GM21619 (cell line): ENCODE measurements around the gene ANAPC16.
A peak's percentile ranks its signal among the peaks of the same experiment; 100 is the strongest.
"Not testable (repeated sequence)": the region's sequence is repeated elsewhere in the genome, so short reads cannot be mapped to it uniquely, and the experiment has no call there.

ENCODE experiments used
- ATAC-seq: cut with Tn5 transposase; IDR thresholded peaks from one replicate; pipeline ENCODE4 v1.9.1; 2021; ENCODE audit not compliant: unreplicated experiment

ANAPC16 gene

GRCh38 chr10:72261784-72262404, 46.1 kb downstream of the ANAPC16 start:
- peak; percentile 2 for ATAC-seq

- no peak for ATAC-seq
Measured at GRCh38 chr10:72263613-72264241, 47.9 kb downstream of the ANAPC16 start.

GRCh38 chr10:72264536-72264935, 48.7 kb downstream of the ANAPC16 start:
- no peak for ATAC-seq

- no peak for ATAC-seq
Measured at GRCh38 chr10:72265508-72265907, 49.7 kb downstream of the ANAPC16 start.

DNA sequence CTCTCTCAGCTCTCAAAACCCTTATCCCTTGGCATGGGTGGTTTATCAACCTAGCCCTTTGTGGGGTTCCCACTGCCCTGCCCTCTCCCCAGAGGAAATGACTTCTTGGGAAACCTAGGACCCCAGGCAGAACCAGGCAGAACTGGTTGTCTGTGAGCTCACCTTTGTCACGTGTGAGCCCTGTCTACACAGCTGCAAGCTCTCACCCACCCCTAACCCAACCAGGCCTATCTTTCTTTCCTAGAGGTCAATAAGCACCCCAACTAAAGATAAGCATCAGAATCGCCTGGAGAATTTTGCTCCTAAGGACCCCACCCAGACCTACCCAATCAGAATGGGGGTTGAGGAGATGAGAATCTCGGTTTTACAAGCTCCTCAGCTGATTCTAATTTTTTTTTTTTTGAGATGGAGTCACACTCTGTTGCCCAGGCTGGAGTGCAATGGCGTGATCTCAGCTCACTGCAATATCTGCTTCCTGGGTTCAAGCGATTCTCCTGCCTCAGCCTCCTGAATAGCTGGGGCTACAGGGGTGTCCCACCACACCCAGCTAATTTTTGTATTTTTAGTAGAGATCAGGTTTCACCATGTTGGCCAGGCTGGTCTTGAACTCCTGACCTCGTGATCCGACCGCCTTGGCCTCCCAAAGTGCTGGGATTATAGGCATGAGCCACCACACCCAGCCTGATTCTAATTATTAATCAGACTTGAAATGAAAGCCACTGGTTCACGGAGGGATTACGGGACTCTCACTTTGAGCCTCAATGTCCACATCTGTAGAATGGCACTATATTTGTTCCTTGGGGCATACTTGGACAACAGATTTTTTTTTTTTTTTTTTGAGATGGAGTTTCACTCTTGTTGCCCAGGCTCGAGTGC, 50.4 kb downstream of the ANAPC16 start:
- no peak for ATAC-seq

DNA sequence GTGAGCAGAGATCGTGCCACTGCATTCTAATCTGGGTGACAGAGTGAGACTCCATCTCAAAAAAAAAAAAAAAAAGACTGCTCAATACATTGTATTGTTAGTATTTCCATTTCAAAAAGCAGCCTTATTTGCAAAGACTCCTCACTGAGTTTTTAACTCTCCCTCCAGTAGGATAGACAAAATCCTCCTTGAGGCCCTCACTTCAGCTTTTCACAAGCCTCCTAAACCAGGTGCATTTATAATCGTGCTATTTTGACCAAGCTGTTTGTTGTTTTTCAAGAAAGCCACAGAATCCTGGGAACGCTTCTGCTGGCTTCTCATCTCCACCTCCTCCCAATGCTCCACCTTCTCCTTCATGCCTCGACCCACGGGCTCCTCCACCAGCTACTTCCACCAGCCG, 51.6 kb downstream of the ANAPC16 start:
- ATAC-seq = no peak

GRCh38 chr10:72267819-72268399, 52.1 kb downstream of the ANAPC16 start:
- ATAC-seq = no peak

DNA sequence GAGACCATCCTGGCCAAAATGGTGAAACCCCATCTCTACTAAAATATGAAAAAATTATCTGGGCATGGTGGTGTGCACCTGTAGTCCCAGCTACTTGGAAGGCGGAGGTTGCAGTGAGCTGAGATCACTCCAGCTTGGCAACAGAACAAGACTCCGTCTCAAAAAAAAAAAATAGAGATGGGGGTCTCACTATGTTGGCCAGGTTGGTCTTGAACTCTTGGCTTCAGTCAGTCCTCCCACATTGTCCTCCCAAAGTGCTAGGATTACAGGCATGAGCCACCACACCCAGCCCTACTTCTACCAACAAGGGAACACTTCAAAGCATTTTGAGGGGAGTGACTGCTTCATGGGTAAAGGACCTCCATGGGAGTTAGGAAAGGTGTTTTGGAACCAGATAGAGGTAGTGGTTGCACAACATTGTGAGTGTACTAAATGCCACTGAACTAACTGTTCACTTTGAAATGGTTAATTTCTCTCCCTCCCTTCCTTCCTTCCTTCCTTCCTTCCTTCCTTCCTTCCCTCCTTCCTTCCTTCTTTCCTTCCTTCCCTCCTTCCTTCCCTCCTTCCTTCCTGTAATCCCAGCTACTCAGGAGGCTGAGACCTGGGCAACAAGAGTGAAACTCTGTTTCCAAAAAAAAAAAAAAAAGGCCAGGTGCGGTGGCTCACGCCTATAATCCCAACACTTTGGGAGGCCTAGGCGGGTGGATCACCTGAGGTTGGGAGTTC, 52.8 kb downstream of the ANAPC16 start:
- ATAC-seq = not testable (repeated sequence)

- no peak for ATAC-seq
Measured at GRCh38 chr10:72270607-72271281, 54.9 kb downstream of the ANAPC16 start.

GRCh38 chr10:72272689-72273409, 57.0 kb downstream of the ANAPC16 start:
- ATAC-seq = peak; percentile 15

GRCh38 chr10:72273410-72274212, 57.8 kb downstream of the ANAPC16 start, which contains the start of gene DDIT4:
Gene DDIT4, plus strand, starts transcription at chr10:72273924. Its CDS starts 293 bp downstream, at chr10:72274217.
- peak; percentile 76 for ATAC-seq

DNA sequence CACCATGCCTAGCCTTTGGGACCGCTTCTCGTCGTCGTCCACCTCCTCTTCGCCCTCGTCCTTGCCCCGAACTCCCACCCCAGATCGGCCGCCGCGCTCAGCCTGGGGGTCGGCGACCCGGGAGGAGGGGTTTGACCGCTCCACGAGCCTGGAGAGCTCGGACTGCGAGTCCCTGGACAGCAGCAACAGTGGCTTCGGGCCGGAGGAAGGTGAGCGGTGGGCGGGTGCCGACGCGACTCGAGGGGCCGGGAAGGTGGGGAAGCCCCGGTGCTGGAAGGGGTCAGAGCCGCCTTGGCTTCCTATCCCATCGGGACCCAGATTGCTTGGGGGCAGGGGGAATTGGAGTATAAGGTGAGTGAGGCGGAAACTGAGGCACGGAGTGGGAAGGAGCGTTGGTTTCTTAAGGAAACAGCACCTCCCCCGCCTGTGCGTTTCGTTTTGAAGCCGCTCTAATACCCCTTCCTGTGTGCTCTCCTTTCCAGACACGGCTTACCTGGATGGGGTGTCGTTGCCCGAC, 58.5 kb downstream of the ANAPC16 start:
- peak; percentile 1 for ATAC-seq

DNA sequence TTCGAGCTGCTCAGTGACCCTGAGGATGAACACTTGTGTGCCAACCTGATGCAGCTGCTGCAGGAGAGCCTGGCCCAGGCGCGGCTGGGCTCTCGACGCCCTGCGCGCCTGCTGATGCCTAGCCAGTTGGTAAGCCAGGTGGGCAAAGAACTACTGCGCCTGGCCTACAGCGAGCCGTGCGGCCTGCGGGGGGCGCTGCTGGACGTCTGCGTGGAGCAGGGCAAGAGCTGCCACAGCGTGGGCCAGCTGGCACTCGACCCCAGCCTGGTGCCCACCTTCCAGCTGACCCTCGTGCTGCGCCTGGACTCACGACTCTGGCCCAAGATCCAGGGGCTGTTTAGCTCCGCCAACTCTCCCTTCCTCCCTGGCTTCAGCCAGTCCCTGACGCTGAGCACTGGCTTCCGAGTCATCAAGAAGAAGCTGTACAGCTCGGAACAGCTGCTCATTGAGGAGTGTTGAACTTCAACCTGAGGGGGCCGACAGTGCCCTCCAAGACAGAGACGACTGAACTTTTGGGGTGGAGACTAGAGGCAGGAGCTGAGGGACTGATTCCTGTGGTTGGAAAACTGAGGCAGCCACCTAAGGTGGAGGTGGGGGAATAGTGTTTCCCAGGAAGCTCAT, 59.0 kb downstream of the ANAPC16 start:
- ATAC-seq = no peak

DNA sequence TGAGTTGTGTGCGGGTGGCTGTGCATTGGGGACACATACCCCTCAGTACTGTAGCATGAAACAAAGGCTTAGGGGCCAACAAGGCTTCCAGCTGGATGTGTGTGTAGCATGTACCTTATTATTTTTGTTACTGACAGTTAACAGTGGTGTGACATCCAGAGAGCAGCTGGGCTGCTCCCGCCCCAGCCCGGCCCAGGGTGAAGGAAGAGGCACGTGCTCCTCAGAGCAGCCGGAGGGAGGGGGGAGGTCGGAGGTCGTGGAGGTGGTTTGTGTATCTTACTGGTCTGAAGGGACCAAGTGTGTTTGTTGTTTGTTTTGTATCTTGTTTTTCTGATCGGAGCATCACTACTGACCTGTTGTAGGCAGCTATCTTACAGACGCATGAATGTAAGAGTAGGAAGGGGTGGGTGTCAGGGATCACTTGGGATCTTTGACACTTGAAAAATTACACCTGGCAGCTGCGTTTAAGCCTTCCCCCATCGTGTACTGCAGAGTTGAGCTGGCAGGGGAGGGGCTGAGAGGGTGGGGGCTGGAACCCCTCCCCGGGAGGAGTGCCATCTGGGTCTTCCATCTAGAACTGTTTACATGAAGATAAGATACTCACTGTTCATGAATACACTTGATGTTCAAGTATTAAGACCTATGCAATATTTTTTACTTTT, 59.7 kb downstream of the ANAPC16 start:
- no peak for ATAC-seq

DNA sequence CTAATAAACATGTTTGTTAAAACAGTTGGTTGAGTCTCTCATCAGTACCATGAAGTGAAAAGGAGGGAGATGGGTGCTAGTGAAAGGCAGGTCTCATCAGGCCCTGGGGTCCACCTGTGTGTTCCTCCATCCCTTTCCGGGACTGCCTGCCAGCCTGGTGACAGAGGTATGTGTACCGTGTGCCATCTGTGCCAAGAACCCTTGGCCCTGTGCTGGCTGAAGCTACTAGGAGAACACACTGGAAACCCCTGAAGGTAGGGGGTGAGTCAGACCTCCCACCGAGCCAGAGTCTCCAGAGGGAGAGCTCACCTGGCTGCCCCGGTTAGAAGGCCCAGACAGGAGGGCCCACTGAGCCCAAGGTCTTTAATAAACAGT, 60.2 kb downstream of the ANAPC16 start:
- no peak for ATAC-seq

GRCh38 chr10:72276421-72277339, 60.9 kb downstream of the ANAPC16 start:
- ATAC-seq = no peak
